Activated B cell treated with CpG ODN at 0.5 μM for 24 hours (primary cell): Measurements from ENCODE around the gene CHST15. TPM values are rescaled to one million over a fixed set of nuclear protein-coding genes. Genes with fewer than 3 reads are reported as not detected.
A peak's percentile ranks its signal among the peaks of the same experiment; 100 is the strongest.

ENCODE experiments used
- ATAC-seq: fragments of 200-7000 bp; cut with Tn5 transposase; one replicate; pipeline ENCODE4 v1.10.0; 2021; ENCODE audit warnings: low read depth, mild to moderate bottlenecking, moderate library complexity
- CTCF ChIA-PET: fragments of 350-600 bp; sonication (Branson Sonifier 250); formaldehyde crosslinking; loops from one replicate; lab custom pipeline; 2021; ENCODE audit warnings: antibody characterized with exemption; lab: Charles Lee
- POLR2A ChIA-PET: fragments of 350-600 bp; sonication (Branson Sonifier 250); formaldehyde crosslinking; loops from one replicate; lab custom pipeline; 2021; ENCODE audit warnings: antibody characterized with exemption; lab: Charles Lee
- DNase-seq: peaks from one replicate; pipeline ENCODE4 v3.0.0; 2022
- H3K27ac Mint-ChIP-seq: one replicate; pipeline ENCODE4 v1.8.0; 2020; ENCODE audit warnings: mixed read lengths
- H3K27me3 Mint-ChIP-seq: one replicate; pipeline ENCODE4 v1.8.0; 2021; ENCODE audit warnings: mixed read lengths
- H3K36me3 Mint-ChIP-seq: one replicate; pipeline ENCODE4 v1.8.0; 2021; ENCODE audit warnings: low read depth, mixed read lengths
- H3K4me1 Mint-ChIP-seq: one replicate; pipeline ENCODE4 v1.8.0; 2021; ENCODE audit warnings: mixed read lengths
- H3K4me3 Mint-ChIP-seq: one replicate; pipeline ENCODE4 v1.8.0; 2020; ENCODE audit warnings: mild to moderate bottlenecking, mixed read lengths
- H3K9me3 Mint-ChIP-seq: one replicate; pipeline ENCODE4 v1.8.0; 2020; ENCODE audit warnings: mixed read lengths
- CTCF ChIP-seq: fragments of 200-600 bp; IDR thresholded peaks from one replicate; pipeline ENCODE4 v1.8.0; 2022; ENCODE audit warnings: antibody characterized with exemption, mild to moderate bottlenecking
- intact Hi-C: fragments of 100-400 bp; cut with micrococcal nuclease; formaldehyde crosslinking; loops from one replicate; pipeline ENCODE4 v1.15.1; 2024
- total RNA-seq: library from RNA; stranded (reverse); gene quantifications from 2 replicates; pipeline ENCODE4 v1.2.3, GENCODE V29; 2022

The CHST15 gene
- total RNA-seq, 1 donor from 2014 or later = 13.8 TPM

GRCh38 chr10:124086787-124087671 lies 6.4 kb downstream of the CHST15 start:
- intact Hi-C loops = no loop called here
- no peak overlapping the region for H3K4me3 Mint-ChIP-seq
- no peaks in the 10 kb centered on the region for H3K27me3 Mint-ChIP-seq
- H3K9me3 Mint-ChIP-seq = no peaks in the 10 kb centered on the region
- H3K27ac Mint-ChIP-seq = no peak overlapping the region
- H3K36me3 Mint-ChIP-seq = peaks cover 15% of the 10 kb centered on the region
- POLR2A ChIA-PET = no interaction called here
- CTCF ChIA-PET = interaction anchor here (1.2 to 1.8 kb wide), 2 partner anchors 13 to 302 kb away, joined by 3 to 5 read pairs; no protein-coding TSS in a partner anchor
- peaks cover 66% of the 10 kb centered on the region for H3K4me1 Mint-ChIP-seq
- DNase-seq = no peak
- ATAC-seq = no peak
- no peak for TF ChIP-seq CTCF

GRCh38 chr10:124086097-124086710 lies 7.2 kb downstream of the CHST15 start:
- ATAC-seq (no peak), DNase-seq (no peak)
- ChIA-PET CTCF (interaction anchor here (1.2 to 1.8 kb wide), 2 partner anchors 13 to 303 kb away, joined by 3 to 5 read pairs; no protein-coding TSS in a partner anchor), POLR2A (interaction anchor here (0.7 kb wide), 1 partner anchor 324 kb away, joined by 3 read pairs; no protein-coding TSS in a partner anchor)
- H3K4me1 Mint-ChIP-seq = peaks cover 63% of the 10 kb centered on the region
- H3K9me3 Mint-ChIP-seq = no peaks in the 10 kb centered on the region
- no peaks in the 10 kb centered on the region for H3K27me3 Mint-ChIP-seq
- no peak for TF ChIP-seq CTCF
- intact Hi-C loops = no loop called here
- H3K36me3 Mint-ChIP-seq = peaks cover 18% of the 10 kb centered on the region
- no peak overlapping the region for H3K27ac Mint-ChIP-seq
- H3K4me3 Mint-ChIP-seq = no peak overlapping the region

GRCh38 chr10:124085680-124086079 lies 7.7 kb downstream of the CHST15 start:
- no peak overlapping the region for H3K27ac Mint-ChIP-seq
- no peak overlapping the region for H3K4me3 Mint-ChIP-seq
- intact Hi-C loops = no loop called here
- ChIA-PET POLR2A (interaction anchor here (0.7 to 0.9 kb wide), 2 partner anchors 10 to 325 kb away, joined by 3 read pairs; no protein-coding TSS in a partner anchor), CTCF (interaction anchor here (1.2 to 1.8 kb wide), 2 partner anchors 45 to 303 kb away, joined by 3 to 5 read pairs; no protein-coding TSS in a partner anchor)
- no peaks in the 10 kb centered on the region for H3K9me3 Mint-ChIP-seq
- H3K27me3 Mint-ChIP-seq = no peaks in the 10 kb centered on the region
- peaks cover 18% of the 10 kb centered on the region for H3K36me3 Mint-ChIP-seq
- no peak for TF ChIP-seq CTCF
- no peak for ATAC-seq
- H3K4me1 Mint-ChIP-seq = peaks cover 63% of the 10 kb centered on the region
- DNase-seq = no peak

- Mint-ChIP-seq H3K4me1 (peaks cover 64% of the 10 kb centered on the region), H3K36me3 (peaks cover 18% of the 10 kb centered on the region), H3K4me3 (peak overlapping the region; percentile 33), H3K9me3 (no peaks in the 10 kb centered on the region), H3K27ac (peak overlapping the region; percentile 20), H3K27me3 (no peaks in the 10 kb centered on the region)
- CTCF ChIA-PET = interaction anchor here (0.9 to 1.8 kb wide), 3 partner anchors 11 to 304 kb away, joined by 3 to 5 read pairs (median 3); no protein-coding TSS in a partner anchor
- POLR2A ChIA-PET = interaction anchor here (0.9 to 2.0 kb wide), 3 partner anchors 8 to 10 kb away, joined by 3 to 12 read pairs (median 4); no protein-coding TSS in a partner anchor
- no peak for TF ChIP-seq CTCF
- ATAC-seq = no peak
- intact Hi-C loops = no loop called here
- DNase-seq = no peak
These were observed 8.7 kb downstream of the CHST15 start for GRCh38 chr10:124084708-124085107.
